Activated naive CD4-positive, alpha-beta T cell treated with anti-CD3 and anti-CD28 coated beads, Interleukin-2, amount 50 U/mL, for 24 hours (primary cell): Measurements from ENCODE around the gene NFE2L3.
"Not testable (repeated sequence)": the region's sequence is repeated elsewhere in the genome, so short reads cannot be mapped to it uniquely, and the experiment has no call there.

ENCODE experiments used
- H3K27ac Mint-ChIP-seq: one replicate; pipeline ENCODE4 v1.8.0; 2021; ENCODE audit warnings: mild to moderate bottlenecking, mixed read lengths
- H3K27me3 Mint-ChIP-seq: one replicate; pipeline ENCODE4 v1.8.0; 2021; ENCODE audit warnings: mixed read lengths
- H3K36me3 Mint-ChIP-seq: one replicate; pipeline ENCODE4 v1.8.0; 2021; ENCODE audit warnings: mixed read lengths
- H3K4me1 Mint-ChIP-seq: one replicate; pipeline ENCODE4 v1.8.0; 2021; ENCODE audit warnings: mixed read lengths
- H3K4me3 Mint-ChIP-seq: one replicate; pipeline ENCODE4 v1.8.0; 2021; ENCODE audit warnings: mild to moderate bottlenecking, mixed read lengths
- H3K9me3 Mint-ChIP-seq: one replicate; pipeline ENCODE4 v1.8.0; 2021; ENCODE audit warnings: mixed read lengths

Gene NFE2L3

GRCh38 chr7:26176696-26177095 is 24.7 kb downstream of the NFE2L3 start:
- H3K27ac Mint-ChIP-seq, H3K9me3 Mint-ChIP-seq, H3K27me3 Mint-ChIP-seq, H3K4me3 Mint-ChIP-seq: not testable (repeated sequence)
- Mint-ChIP-seq H3K36me3 (peaks cover 11% of the 10 kb centered on the region), H3K4me1 (peaks cover 42% of the 10 kb centered on the region)

GRCh38 chr7:26177269-26177668 is 25.3 kb downstream of the NFE2L3 start:
- not testable (repeated sequence) for H3K4me3 Mint-ChIP-seq, H3K27me3 Mint-ChIP-seq, H3K9me3 Mint-ChIP-seq
- H3K36me3 Mint-ChIP-seq = peaks cover 10% of the 10 kb centered on the region
- H3K27ac Mint-ChIP-seq = peak overlapping the region; percentile 46
- H3K4me1 Mint-ChIP-seq = peaks cover 48% of the 10 kb centered on the region

DNA sequence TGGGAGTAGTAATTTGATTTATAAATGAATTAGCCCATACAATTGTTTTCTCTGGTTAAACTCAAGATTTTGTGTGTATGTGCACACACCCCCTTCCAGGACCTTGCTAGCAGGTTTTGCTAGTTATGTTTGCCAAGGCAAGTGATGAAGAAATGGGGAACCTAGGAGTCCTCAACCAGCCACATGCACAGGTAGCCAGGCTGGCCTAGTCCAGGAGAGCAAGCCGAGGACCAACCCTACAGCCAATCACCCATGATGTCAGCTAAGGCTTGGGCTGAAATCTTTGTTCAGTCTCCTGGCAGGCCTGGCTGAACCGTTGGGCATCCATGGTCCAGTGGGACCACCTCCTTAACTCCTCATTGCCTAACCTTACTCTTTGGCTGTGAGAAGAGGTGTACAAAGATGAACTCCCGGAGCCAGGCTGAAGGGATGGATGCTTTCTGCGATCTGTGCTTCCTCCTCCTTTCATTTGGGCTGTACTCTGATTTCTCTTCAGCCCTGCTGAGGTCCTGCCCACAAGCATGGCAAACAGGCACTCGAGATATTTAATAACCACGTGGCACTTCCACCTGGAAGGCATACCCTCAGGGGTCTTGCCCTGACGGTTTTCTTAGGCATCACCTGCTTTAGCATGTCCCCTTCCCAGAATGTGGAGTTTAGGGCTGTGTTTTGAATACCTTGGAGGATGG is 26.4 kb downstream of the NFE2L3 start:
- peak overlapping the region; percentile 51 for H3K27ac Mint-ChIP-seq

DNA sequence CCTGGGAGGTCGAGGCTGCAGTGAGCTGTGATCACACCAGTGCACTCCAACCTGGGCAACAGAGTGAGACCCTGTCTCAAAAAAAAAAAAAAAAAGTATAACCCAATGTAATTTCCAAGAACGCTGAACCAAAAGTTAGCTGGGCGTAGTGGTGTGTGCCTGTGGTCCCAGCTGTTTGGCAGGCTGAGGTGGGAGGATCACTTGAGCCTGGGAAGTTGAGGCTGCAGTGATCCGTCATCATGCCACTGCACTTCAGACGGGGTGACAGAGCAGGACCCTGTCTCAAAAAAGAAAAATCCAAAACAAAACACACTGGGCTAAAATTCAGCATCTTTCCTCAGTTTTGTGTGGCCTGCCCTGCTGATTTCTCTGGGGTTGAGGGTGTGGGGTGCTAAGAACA is 27.4 kb downstream of the NFE2L3 start:
- Mint-ChIP-seq H3K27ac (no peak overlapping the region), H3K36me3 (peaks cover 6% of the 10 kb centered on the region), H3K4me1 (peaks cover 52% of the 10 kb centered on the region), H3K27me3 (no peaks in the 10 kb centered on the region), H3K9me3 (peaks cover under 1% of the 10 kb centered on the region), H3K4me3 (no peak overlapping the region)

More for the DNA sequence above, 26.4 kb downstream of the NFE2L3 start:
- H3K36me3 Mint-ChIP-seq = peaks cover 6% of the 10 kb centered on the region
- no peak overlapping the region for H3K4me3 Mint-ChIP-seq
- peaks cover 50% of the 10 kb centered on the region for H3K4me1 Mint-ChIP-seq
- H3K27me3 Mint-ChIP-seq = no peaks in the 10 kb centered on the region
- H3K9me3 Mint-ChIP-seq = no peaks in the 10 kb centered on the region

- Mint-ChIP-seq H3K4me3 (no peak overlapping the region), H3K27me3 (no peaks in the 10 kb centered on the region), H3K9me3 (peaks cover 6% of the 10 kb centered on the region), H3K4me1 (peaks cover 57% of the 10 kb centered on the region), H3K27ac (peak overlapping the region; percentile 84), H3K36me3 (peaks cover 11% of the 10 kb centered on the region)
Observed at GRCh38 chr7:26179826-26180497, 28.0 kb downstream of the NFE2L3 start.

DNA sequence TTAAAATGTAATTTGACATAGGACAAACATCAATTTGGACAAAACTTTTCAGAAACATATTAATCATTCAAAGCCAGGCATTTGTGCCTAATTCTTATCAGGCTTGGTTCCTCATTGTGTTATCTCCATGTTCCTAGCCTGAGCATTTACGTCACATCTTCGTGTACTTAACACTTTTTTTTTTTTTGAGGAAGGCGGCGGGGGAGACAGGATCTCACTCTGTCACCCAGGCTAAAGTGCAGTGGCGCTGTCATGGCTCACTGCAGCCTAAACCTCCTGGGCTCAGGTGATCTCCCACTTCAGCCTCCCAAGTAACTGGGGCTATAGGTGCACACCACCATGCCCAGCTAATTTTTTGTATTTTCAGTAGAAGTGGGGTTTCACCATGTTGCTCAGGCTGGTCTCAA is 28.8 kb downstream of the NFE2L3 start:
- Mint-ChIP-seq H3K4me1 (peaks cover 66% of the 10 kb centered on the region), H3K36me3 (peaks cover 18% of the 10 kb centered on the region), H3K27me3 (no peaks in the 10 kb centered on the region), H3K27ac (no peak overlapping the region), H3K9me3 (peaks cover 14% of the 10 kb centered on the region), H3K4me3 (no peak overlapping the region)

DNA sequence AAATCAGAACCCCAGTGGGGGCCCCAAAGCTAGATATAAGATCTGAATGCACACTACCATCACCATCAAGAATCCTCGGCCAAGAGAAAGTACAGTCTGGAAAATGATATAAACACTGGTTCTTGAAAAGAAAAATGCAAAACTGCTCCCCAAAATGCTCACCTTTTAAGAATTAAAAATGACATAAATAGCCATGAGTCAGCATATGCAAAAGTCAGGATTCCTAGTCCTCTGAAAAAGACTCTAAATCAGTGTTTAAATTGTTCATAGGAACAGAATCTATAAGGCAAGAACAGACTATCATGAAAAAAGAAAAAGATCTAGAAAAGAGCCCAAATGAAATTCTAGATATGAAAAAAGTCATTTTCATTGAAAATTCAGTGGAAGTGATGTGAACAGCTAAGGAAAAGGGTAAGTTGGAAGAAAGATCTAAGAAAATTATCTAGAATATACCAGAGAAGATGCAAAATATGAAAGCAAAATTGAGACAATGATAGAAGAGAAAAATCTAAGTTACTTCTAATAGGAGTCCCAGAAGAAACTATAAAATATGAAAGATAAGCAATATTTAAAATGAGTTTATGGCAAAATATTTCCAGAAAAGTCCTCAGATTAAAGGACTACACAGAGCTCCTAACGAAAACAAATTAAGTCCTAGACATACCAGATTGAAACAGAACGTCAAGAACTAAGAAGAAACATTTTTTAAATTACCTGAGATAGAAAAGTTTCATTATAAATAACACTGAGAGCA is 29.7 kb downstream of the NFE2L3 start:
- H3K4me3 Mint-ChIP-seq = no peak overlapping the region
- no peaks in the 10 kb centered on the region for H3K27me3 Mint-ChIP-seq
- H3K27ac Mint-ChIP-seq = peak overlapping the region; percentile 44
- H3K4me1 Mint-ChIP-seq = peaks cover 72% of the 10 kb centered on the region
- H3K9me3 Mint-ChIP-seq = peaks cover 15% of the 10 kb centered on the region
- H3K36me3 Mint-ChIP-seq = peaks cover 22% of the 10 kb centered on the region

GRCh38 chr7:26182283-26182682 is 30.3 kb downstream of the NFE2L3 start:
- Mint-ChIP-seq H3K4me3 (no peak overlapping the region), H3K27ac (peak overlapping the region; percentile 12), H3K27me3 (no peaks in the 10 kb centered on the region), H3K9me3 (peaks cover 15% of the 10 kb centered on the region), H3K4me1 (peaks cover 77% of the 10 kb centered on the region), H3K36me3 (peaks cover 24% of the 10 kb centered on the region)

DNA sequence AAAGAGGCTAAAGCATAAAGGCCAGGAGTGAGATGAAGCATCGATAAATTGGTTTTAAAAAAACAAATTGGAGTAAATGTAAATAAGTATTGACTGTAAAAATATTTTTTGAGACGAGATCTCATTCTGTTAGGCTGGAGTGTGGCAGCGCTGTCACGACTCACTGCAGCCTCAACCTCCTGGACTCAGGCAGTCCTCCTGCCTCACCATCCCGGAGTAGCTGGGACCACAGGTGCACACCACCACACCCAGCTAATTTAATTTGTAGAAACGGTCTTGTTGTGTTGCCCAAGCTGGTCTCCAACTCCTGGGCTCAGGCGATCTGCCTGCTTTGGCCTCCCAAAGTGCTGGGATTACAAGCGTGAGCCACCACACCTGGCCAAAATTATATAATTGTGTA is 30.7 kb downstream of the NFE2L3 start:
- Mint-ChIP-seq H3K27me3 (no peaks in the 10 kb centered on the region), H3K9me3 (peaks cover 15% of the 10 kb centered on the region), H3K4me1 (peaks cover 77% of the 10 kb centered on the region), H3K27ac (peak overlapping the region; percentile 12), H3K4me3 (no peak overlapping the region), H3K36me3 (peaks cover 24% of the 10 kb centered on the region)

DNA sequence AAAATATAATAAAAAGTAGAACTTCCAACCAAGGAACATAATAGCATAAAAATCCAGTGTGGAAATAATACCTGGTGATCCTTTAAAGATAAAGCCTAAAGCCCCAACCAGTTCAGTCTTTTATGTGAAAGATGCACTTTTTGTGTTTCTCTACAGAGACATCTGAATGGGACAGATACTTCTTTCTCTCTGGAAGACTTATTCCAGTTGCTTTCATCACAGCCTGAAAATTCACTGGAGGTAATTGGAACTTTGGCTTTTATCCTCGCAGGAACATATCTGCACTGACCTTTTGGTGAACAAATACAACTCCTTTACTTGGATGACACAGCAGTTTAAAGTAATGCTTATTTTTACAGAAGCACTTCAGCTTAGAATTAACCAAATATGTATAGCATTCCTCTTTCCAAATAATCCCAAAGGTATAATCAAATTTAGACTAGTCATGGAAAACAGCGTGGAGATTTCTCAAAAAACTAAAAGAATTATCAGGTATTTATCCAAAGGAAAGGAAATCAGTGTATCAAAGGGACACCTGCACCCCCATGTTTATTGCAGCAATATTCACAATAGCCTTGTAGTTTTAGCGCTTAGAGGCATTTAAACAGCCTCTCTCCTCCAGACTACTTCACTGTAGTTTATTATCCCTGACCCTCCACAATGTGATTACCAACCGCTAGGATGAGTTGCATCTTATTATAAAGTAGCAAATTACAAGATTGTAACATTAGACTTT is 31.7 kb downstream of the NFE2L3 start:
- Mint-ChIP-seq H3K27ac (peak overlapping the region; percentile 95), H3K27me3 (no peaks in the 10 kb centered on the region), H3K9me3 (peaks cover 18% of the 10 kb centered on the region), H3K36me3 (peaks cover 30% of the 10 kb centered on the region), H3K4me1 (peaks cover 81% of the 10 kb centered on the region), H3K4me3 (no peak overlapping the region)

GRCh38 chr7:26184281-26185101 is 32.5 kb downstream of the NFE2L3 start:
- peaks cover 85% of the 10 kb centered on the region for H3K4me1 Mint-ChIP-seq
- H3K27me3 Mint-ChIP-seq = not testable (repeated sequence)
- H3K9me3 Mint-ChIP-seq = peaks cover 18% of the 10 kb centered on the region
- H3K36me3 Mint-ChIP-seq = peaks cover 36% of the 10 kb centered on the region
- peak overlapping the region; percentile 8 for H3K4me3 Mint-ChIP-seq
- peak overlapping the region; percentile 95 for H3K27ac Mint-ChIP-seq

GRCh38 chr7:26185131-26185843 is 33.3 kb downstream of the NFE2L3 start:
- Mint-ChIP-seq H3K4me3 (peak overlapping the region; percentile 58), H3K36me3 (peaks cover 39% of the 10 kb centered on the region), H3K27ac (peak overlapping the region; percentile 95), H3K9me3 (peaks cover 18% of the 10 kb centered on the region), H3K4me1 (peaks cover 87% of the 10 kb centered on the region), H3K27me3 (no peaks in the 10 kb centered on the region)

- peaks cover 42% of the 10 kb centered on the region for H3K36me3 Mint-ChIP-seq
- H3K27ac Mint-ChIP-seq = peak overlapping the region; percentile 95
- H3K27me3 Mint-ChIP-seq = no peaks in the 10 kb centered on the region
- peaks cover 87% of the 10 kb centered on the region for H3K4me1 Mint-ChIP-seq
- peaks cover 18% of the 10 kb centered on the region for H3K9me3 Mint-ChIP-seq
- peak overlapping the region; percentile 58 for H3K4me3 Mint-ChIP-seq
Observed at GRCh38 chr7:26185844-26186180, 33.8 kb downstream of the NFE2L3 start.
